ENCODE measurements around the gene PMPCA. TPM values are rescaled to one million over a fixed set of nuclear protein-coding genes. Genes with fewer than 3 reads are reported as not detected.

Gene PMPCA
- total RNA-seq, 1 experiment from 2014 or later: 54.9 TPM

DNA sequence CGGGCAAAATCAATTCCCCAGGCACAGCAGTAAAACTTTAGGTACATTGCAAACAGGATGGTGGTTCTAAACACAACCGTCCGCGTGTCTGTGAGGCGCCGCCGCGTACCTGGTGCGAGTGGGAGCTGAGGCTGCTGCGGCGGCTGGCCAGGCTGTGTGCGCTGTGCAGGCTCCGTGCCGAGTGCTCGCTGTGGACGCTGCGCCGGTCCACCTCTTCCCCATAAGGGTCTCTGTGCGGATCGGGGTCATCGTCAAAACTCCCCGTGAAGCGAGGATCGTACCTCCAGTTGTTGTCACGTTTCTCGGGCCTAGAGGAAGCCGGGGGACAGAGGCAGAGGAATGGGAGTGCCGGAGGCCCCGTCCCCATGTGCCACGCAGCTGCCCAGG is 55.7 kb downstream of the PMPCA start:
- no peak overlapping the region for H2AFZ ChIP-seq (ENCODE audit: low read length)
- no peaks in the 10 kb centered on the region for H4K20me1 ChIP-seq (ENCODE audit: low read length)
- no peaks in the 10 kb centered on the region for H3K27me3 ChIP-seq (ENCODE audit: low read length)
- 0 out of 2 replicates have a peak, but pooled peaks cover 12% of the 10 kb centered on the region for H3K79me2 ChIP-seq (ENCODE audit: low read length)
- DNase-seq: no peak
- H3K9me2 ChIP-seq (replicated peaks; ENCODE audit: low read length): no peaks in the 10 kb centered on the region
- no peaks in the 10 kb centered on the region for H3F3A ChIP-seq (ENCODE audit: low read length, unreplicated experiment)
- no peak overlapping the region for H3K27ac ChIP-seq (ENCODE audit: low read length)
- TF ChIP-seq EZH2phosphoT487 (IDR thresholded peaks at IDR 0.05; ENCODE audit: borderline replicate concordance, low read length) (no peak), EZH2 (IDR thresholded peaks at IDR 0.05; ENCODE audit: low read length, unreplicated experiment) (no peak)
- TF ChIP-seq, protein P1, sequence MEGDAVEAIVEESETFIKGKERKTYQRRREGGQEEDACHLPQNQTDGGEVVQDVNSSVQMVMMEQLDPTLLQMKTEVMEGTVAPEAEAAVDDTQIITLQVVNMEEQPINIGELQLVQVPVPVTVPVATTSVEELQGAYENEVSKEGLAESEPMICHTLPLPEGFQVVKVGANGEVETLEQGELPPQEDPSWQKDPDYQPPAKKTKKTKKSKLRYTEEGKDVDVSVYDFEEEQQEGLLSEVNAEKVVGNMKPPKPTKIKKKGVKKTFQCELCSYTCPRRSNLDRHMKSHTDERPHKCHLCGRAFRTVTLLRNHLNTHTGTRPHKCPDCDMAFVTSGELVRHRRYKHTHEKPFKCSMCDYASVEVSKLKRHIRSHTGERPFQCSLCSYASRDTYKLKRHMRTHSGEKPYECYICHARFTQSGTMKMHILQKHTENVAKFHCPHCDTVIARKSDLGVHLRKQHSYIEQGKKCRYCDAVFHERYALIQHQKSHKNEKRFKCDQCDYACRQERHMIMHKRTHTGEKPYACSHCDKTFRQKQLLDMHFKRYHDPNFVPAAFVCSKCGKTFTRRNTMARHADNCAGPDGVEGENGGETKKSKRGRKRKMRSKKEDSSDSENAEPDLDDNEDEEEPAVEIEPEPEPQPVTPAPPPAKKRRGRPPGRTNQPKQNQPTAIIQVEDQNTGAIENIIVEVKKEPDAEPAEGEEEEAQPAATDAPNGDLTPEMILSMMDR (conservative IDR thresholded peaks at IDR 0.05; ENCODE audit: low read depth, low read length): no peak
- ChIA-PET POLR2A (ENCODE audit: unreplicated experiment) (interaction anchor here (0.6 kb wide), 1 partner anchor 12 kb away, joined by 21 read pairs; no protein-coding TSS in a partner anchor), CTCF (no interaction called here)
- H3K4me2 ChIP-seq (ENCODE audit: low read length): no peak overlapping the region
- no peaks in the 10 kb centered on the region for H3K4me1 ChIP-seq (ENCODE audit: insufficient read depth, low read length)
- no TSS peak for BruUV-seq (replicated peaks)
- H3K36me3 ChIP-seq (ENCODE audit: low read depth, low read length): peaks cover 17% of the 10 kb centered on the region
- intact Hi-C loops (cut with micrococcal nuclease): no loop called here
- no peak overlapping the region for H3K9ac ChIP-seq (ENCODE audit: low read length)
- ATAC-seq: no peak
- no peaks in the 10 kb centered on the region for H3K9me3 ChIP-seq (ENCODE audit: low read length)
- H3K4me3 ChIP-seq (ENCODE audit: low read length): no peak overlapping the region

DNA sequence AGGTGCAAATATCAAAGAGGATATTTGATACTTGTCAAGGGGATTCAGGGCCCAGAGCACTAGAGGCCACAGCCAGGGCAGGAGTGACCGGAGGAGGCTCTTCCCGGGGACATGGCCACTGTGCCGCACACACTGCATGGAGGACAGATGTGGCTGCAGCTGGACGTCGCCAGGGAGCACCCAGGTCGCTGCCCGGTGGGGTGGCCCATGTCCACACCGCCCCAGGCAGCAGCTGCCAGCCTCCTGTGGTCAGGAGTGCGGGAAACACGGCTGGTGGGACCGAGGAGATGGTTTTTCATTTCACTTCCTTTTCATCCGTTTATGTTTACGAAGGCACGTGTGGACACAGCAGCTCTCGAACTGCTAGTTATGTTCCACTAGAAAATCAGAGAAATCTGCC is 57.3 kb downstream of the PMPCA start:
- CTCF ChIA-PET: interaction anchor here (0.6 kb wide), 1 partner anchor 269 kb away, joined by 6 read pairs; no protein-coding TSS in a partner anchor
- no peaks in the 10 kb centered on the region for H3K27me3 ChIP-seq (ENCODE audit: low read length)

GRCh38 chr9:136470356-136470755 is 59.9 kb downstream of the PMPCA start:
- no peaks in the 10 kb centered on the region for H3K9me3 ChIP-seq (ENCODE audit: low read length)
- no peak for TF ChIP-seq EZH2 (IDR thresholded peaks at IDR 0.05; ENCODE audit: low read length, unreplicated experiment)
- H3K27ac ChIP-seq (ENCODE audit: low read length): no peak overlapping the region
- no peaks in the 10 kb centered on the region for H3K4me1 ChIP-seq (ENCODE audit: insufficient read depth, low read length)
- ChIA-PET POLR2A (ENCODE audit: unreplicated experiment) (no interaction called here), CTCF (no interaction called here)
- ATAC-seq: no peak
- H3K4me2 ChIP-seq (ENCODE audit: low read length): no peak overlapping the region
- H3K4me3 ChIP-seq (ENCODE audit: low read length): no peak overlapping the region
- intact Hi-C loops (cut with micrococcal nuclease): no loop called here
- BruUV-seq (replicated peaks): no TSS peak
- peaks cover 4% of the 10 kb centered on the region for H3K36me3 ChIP-seq (ENCODE audit: low read depth, low read length)
- H3K79me2 ChIP-seq (ENCODE audit: low read length): peaks cover 48% of the 10 kb centered on the region
- no peak overlapping the region for H3K9ac ChIP-seq (ENCODE audit: low read length)
- H2AFZ ChIP-seq (ENCODE audit: low read length): no peak overlapping the region
- no peak for DNase-seq
- no peaks in the 10 kb centered on the region for H4K20me1 ChIP-seq (ENCODE audit: low read length)
- H3K9me2 ChIP-seq (replicated peaks; ENCODE audit: low read length): no peaks in the 10 kb centered on the region
- H3F3A ChIP-seq (ENCODE audit: low read length, unreplicated experiment): no peaks in the 10 kb centered on the region
- no peaks in the 10 kb centered on the region for H3K27me3 ChIP-seq (ENCODE audit: low read length)

More for the DNA sequence above, 57.3 kb downstream of the PMPCA start:
- Histone ChIP-seq H4K20me1 (ENCODE audit: low read length) (no peaks in the 10 kb centered on the region), H3K4me2 (ENCODE audit: low read length) (no peak overlapping the region), H3K79me2 (ENCODE audit: low read length) (peaks cover 28% of the 10 kb centered on the region; the same call in 1 of the 2 replicates), H3K9me3 (ENCODE audit: low read length) (no peaks in the 10 kb centered on the region), H2AFZ (ENCODE audit: low read length) (no peak overlapping the region), H3K27ac (ENCODE audit: low read length) (no peak overlapping the region), H3K9ac (ENCODE audit: low read length) (no peak overlapping the region), H3K4me1 (ENCODE audit: insufficient read depth, low read length) (no peaks in the 10 kb centered on the region), H3K4me3 (ENCODE audit: low read length) (no peak overlapping the region), H3K9me2 (replicated peaks; ENCODE audit: low read length) (no peaks in the 10 kb centered on the region), H3F3A (ENCODE audit: low read length, unreplicated experiment) (no peaks in the 10 kb centered on the region), H3K36me3 (ENCODE audit: low read depth, low read length) (peaks cover 17% of the 10 kb centered on the region)
- ATAC-seq (no peak), DNase-seq (no peak)
- POLR2A ChIA-PET (ENCODE audit: unreplicated experiment): no interaction called here
- TF ChIP-seq EZH2 (IDR thresholded peaks at IDR 0.05; ENCODE audit: low read length, unreplicated experiment) (no peak), EZH2phosphoT487 (IDR thresholded peaks at IDR 0.05; ENCODE audit: borderline replicate concordance, low read length) (no peak)
- TF ChIP-seq, protein P1 (conservative IDR thresholded peaks at IDR 0.05; ENCODE audit: low read depth, low read length): no peak
- no TSS peak for BruUV-seq (replicated peaks)
- intact Hi-C loops (cut with micrococcal nuclease): no loop called here
